ELR (cell line): ENCODE results near the gene IGFBP5.

Experiments used
- DNase-seq: peaks from one replicate; pipeline ENCODE4 v3.0.0-alpha.2; 2015; ENCODE audit warnings: low read depth

The IGFBP5 gene

DNA sequence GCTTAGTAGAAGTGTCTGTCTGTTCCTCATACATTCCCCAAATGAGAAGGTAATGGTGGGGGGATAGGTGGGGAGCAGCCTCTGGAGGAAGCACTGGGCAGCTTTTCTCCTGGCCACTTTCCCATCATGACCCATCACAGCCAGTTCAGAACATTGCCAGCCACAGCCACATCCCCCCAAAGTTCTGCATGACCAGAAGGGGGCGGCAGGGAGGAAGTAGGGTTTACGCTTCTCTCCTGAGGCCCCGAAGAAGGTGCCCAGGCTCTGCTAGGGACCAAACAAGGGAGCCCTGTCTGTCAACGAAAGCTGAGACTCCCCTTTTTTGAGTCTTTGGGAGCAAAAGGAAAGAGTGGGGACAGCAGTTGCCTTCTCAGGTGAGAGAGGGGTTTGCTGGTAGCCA is 7.7 kb downstream of the IGFBP5 start:
- DNase-seq: peak; percentile 20

DNA sequence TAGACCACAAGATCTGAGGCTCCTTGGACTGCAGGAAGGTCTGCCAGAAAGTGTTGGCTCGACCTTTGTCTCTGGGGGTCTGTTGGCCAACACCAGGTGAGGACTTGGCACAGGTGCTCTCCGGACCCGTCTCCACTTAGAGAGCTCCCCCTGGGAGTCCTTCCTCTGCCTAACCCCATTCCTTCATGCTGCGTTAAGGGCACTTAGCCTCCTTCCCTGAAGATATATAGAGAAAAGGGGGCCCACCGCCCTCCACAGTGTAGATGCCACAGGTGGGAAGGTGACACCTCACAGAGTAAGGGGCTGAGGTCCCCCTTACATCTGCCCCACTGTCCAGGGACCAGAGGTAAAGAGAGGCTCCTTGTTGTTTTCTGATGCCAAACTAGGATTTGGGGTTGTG is 8.2 kb downstream of the IGFBP5 start:
- DNase-seq: no peak

DNA sequence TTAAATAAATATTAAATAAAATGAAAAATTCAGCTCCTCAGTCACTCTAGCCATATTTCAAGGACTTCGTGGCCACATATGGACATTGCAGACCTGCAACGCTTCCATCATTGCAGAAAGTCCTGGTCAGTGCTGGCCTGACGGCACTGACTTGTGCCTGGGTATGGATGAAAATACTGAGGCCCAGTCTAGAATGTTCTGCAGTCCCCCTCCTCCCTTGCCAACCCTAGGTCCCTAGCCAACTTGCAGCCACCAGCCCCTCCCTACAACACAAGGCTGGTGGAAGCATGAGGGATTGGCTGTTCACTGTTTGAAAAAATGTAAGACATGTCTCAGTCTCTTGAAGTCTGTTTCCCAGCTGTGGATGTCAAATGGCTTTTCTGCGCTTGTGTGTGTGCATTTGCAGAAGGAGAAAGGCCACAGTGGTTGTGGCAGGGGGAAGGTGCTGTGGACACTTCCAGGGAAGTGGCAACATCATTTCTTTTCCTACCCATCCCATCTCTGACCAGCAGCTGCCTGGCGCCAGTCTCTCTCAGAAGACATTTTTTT is 9.9 kb downstream of the IGFBP5 start:
- DNase-seq: no peak

DNA sequence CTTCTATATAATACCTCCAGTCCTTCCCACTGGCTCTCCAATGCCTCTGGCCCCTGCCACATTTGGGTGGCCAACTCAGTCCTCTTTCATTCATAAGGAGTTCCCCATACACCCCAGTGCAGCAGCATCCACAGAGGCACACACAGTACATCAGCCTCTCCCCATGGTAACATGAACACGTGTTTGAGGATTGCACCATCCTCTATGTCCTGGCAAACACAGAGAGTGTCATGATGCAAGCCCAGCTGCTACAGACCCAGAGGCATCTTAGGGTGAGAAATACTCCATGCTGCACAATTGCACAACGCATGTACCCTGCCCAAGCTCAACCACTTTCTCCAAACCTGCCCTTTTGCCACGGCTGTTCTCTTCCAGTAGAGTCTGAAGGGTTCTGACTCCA is 11.5 kb downstream of the IGFBP5 start:
- peak; percentile 55 for DNase-seq

DNA sequence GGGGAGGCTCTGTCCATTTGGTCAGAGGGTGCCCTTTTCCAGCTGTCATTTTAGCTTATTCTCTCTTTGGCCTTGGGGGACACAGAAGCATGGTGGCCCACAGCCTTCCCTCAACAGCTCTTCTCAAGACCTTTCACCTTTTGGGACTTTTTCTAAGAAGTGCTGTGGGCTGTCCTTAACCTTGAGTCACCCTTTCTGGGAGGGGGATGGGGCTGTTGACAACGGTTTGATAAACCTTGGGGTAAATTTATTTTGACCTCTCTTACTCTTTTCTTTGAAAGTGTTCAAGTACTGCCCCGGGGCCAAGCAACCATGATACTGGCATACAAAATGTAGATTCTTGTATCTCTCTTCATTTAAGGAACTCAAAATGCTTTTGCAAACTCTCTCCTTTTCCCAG is 13.7 kb downstream of the IGFBP5 start:
- DNase-seq: no peak

DNA sequence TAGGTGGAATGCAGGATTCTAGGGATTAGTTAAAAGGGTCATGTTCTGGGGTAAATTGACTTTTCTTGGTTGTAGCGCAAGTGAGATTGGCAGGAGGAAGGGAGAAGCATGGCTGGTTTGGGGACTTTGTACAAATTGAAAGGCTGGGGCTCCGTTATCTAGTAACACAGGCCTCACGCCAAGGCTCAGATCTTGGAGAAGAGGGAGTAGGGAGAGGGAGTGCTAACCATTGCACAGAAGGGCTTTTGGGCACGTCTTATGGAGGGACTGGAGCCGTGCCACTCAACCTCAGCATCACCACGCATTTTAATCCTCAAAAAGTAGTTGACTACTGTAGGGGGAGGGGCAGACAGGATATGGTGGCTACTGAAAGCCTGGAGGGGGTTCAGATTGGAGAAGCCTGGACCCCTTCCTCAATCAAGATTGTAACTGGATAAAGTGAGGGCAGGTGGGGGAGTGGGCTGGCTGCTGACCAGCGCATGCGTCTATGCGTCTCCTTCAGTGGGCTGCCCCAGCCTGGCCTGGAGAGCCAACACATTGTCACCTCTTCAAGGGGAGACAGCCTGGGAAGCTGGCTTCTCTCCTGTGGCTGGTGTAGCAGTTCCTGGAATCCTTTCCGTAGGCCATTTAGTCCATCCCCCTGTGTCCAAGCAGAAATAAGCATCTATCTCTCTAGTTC is 14.3 kb downstream of the IGFBP5 start:
- no peak for DNase-seq

DNA sequence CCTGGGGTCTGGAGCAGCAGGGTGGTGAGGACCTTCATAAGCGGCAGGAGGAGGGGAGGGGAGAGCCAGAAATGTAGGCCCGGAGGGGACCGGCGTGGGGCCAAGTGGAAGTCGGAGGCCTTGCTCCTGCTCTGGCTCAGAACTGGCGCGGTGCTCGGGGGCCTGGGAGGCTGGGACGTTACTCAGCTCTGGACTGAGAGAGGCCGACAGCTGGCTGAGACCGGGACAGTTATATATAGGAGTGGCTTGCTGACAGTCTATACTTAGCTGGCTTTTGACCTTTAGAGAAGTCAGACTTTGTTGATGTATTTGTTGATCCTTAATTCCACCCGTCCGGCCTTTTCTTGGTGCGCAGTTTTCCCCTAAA is 15.7 kb downstream of the IGFBP5 start:
- DNase-seq: no peak

DNA sequence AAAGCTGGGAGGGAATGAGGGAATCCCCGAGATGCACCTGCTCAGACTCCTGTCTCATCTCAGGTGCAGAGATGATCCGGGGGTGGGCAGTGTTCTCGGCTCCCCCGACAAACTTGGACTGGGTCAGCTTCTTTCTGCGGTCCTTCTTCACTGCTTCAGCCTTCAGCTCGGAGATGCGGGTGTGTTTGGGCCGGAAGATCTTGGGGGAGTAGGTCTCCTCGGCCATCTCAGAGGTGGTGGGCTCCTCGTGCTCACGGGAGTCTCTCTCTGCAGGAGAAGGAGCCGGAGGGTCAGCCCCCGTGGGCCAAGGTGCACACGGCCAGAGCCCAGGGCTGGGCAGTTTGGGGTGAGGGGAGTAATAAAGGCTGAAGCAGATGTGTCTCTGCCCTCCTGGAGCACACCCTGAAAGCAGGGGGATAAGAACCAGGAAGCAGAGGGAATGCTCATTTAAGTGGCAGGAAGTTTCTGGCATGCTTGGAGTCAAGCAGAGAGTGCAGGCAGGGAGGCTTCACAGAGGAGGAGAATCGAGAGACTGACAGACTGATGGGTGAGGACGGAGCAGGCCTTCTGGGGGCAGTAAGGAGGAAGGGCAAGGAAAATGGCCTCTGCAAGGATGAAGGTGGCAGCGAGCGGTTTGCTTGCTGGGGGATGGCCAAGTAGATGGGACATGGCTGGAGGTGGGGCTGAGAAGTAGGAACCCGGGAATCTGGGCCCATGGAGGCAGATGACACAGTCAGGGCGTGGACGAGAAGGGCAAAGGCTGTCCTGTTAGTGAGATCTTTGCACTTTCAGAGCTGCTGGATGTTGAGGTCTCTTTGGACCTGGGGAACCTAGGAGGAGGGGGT is 16.3 kb downstream of the IGFBP5 start:
- DNase-seq: no peak

DNA sequence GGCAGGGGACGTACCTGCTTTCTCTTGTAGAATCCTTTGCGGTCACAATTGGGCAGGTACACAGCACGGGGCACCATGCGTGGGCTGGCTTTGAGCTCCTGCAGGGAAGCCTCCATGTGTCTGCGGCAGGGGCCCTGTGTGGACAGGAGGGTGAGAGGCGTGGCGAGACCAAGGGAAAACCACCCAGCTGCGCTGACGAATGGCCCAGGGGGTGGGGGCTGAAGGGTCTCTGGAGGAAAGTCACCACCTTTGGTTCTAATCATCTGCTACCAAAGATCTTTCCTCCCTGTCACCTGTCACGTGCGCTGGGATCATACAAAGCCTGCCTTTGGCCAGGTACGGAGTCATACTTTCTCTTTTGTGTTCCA is 17.3 kb downstream of the IGFBP5 start:
- DNase-seq: no peak

DNA sequence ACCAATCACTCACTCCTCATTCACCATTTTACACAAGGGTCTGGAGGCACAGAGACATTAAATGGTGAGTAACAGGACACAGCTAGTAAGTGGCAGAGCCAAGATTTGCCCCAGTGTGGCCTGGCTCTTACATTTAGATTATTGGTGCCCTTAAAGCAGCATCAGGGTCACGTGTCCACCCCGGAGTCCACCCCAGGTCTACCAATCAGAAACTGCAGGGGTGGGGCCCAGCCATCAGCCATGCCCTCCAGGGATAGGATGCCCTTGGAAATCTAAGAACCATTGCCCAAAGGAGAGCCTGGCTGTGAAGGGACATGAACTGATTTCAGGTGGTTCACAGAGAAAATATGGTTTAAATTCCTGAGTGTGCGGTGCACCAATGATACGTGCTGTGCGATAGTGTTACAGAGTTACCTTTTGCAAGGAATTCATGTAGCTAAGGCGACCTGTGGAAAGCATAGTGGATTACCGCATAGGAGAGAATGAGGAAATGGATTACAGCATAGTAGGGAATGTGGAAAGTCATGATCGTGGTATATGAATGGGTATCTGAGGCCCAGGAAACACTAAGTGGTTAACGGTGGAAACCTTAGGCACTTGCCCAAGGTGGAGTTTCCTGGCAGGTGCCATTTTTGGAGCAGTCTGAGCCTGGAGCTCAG is 17.8 kb downstream of the IGFBP5 start:
- no peak for DNase-seq

DNA sequence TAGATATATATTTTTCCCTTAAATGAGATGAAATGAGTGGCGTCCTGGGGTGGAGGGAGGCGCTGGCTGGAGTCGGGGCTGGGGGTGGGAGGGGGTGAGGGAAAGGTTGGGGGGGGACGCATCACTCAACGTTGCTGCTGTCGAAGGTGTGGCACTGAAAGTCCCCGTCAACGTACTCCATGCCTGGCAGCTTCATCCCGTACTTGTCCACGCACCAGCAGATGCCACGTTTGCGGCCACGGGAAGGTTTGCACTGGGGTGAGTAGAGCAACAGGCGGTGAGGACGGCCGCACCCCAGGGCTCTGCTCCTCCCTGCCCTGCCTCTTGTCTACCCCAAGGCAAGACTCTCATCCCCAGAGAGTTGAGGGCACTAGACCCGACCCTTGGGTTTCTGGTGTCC is 18.7 kb downstream of the IGFBP5 start:
- no peak for DNase-seq

DNA sequence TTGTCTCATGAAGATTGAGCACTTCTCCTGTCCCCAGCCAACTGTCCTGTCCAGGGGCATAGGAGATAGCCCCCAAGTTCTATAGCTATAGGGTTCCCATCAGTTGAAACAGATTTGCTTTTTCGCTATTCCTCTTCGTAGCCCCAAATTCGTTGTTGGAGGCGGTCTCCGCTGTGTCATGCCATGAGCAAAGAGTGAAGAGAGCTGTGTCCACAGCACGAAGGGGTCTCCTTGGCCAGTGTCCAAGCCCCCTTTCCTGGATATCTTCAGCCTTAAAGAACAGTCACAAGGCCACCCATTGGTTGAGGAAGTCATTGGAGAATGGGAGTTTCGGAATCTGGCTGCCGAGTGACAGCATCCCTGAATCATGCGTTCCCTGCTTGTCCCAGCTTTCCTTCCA is 21.0 kb downstream of the IGFBP5 start:
- no peak for DNase-seq

DNA sequence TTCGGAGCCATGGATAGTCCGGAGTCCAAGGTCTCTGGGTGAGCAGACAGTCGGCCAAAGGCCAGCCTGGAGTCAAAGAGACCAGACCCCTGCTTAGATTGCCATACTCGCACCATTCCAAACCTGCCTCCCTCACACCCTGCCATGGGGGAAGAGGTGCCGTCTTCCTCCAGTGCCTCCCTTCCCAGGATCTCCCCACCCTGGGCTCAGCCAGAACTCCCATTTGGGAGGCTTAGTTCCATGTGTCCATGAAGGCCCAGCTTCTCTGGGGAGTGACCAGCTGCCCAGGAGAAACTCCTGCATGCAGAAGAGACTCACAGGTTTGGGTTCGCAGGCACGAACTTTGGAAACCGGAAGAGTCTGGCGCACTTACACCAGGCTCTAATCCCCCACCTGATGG is 21.7 kb downstream of the IGFBP5 start:
- DNase-seq: no peak

DNA sequence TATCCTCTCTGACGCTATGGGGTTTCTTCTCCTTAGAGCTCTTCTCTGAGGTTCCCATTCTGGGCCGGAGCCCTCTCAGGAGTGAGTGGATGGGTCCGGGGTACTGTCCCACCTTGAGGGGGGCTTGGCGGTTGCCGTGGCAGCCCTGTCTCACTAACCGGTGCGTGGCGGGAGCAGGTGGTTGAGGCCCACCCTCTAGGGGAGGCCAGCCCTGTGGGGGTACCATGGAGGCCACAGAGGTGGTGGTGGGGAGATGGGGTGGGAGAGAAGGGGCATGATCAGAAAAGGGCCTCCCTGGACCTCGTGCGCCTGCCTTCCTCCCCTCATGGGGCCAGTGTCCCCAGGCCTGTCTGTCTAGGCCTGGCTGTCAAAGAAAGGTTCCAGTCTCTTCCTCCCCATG is 22.3 kb downstream of the IGFBP5 start:
- DNase-seq: no peak

DNA sequence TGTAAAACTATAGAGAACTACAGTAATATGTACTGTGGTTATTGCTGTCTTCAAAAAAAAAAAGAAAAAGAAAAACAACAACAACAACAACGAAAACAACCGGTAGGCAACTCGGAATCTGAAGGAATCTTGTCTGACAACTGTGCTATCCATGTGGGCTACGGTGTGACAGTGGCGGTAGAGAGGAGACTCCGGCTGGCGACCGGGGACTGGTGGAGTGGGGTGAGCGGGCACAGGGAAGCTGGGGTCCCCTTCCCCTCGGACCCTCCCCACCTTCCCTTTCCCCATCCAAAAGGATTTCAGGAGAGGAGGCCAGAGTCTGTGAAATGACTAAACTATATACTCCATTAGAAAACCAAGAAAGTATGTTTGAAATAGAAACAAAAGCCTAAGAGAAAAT is 22.9 kb downstream of the IGFBP5 start:
- DNase-seq: no peak

DNA sequence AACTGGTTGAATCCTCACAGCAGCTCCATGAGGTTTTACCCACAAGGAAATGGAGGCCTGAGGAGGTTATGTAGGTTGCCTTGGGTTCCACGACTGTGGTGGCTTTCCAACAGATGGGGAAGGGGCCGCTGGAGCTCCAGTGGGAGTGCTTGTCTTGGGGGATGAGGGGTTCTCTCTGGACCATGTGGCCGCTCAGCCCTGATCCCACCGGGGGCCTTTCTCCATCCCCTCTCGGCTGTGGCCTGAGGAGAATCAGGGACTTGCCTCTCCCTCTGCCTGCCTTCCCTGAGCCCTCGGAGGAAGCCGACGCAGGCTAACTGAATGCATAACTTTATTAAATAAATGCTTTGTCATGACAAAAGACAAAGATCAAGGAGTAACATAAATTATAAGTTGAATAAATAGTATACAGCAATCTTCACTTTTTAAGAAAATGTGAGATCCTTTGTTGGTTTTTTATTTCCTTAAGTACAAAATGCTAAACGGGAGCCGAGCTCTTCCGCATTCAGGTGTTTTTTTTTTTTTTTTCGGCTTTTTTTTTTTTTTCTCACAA is 23.5 kb downstream of the IGFBP5 start:
- DNase-seq: no peak

DNA sequence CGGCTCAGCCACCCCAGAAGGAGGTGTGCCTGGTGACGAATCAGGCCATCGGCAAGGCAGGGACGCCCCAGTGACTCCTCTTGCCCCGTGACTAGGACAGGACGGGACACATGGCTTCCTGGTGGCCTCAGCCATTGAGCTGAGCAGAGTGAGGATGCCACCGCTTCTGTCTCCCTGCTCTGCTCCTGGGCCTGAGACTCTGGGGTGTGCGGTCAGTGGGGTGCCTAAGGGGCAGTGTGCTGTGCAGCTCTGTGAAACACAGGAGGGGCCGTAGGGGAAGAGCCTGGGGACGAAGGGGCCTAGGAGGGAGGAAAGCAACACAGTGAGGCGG is 24.3 kb downstream of the IGFBP5 start:
- DNase-seq: no peak

DNA sequence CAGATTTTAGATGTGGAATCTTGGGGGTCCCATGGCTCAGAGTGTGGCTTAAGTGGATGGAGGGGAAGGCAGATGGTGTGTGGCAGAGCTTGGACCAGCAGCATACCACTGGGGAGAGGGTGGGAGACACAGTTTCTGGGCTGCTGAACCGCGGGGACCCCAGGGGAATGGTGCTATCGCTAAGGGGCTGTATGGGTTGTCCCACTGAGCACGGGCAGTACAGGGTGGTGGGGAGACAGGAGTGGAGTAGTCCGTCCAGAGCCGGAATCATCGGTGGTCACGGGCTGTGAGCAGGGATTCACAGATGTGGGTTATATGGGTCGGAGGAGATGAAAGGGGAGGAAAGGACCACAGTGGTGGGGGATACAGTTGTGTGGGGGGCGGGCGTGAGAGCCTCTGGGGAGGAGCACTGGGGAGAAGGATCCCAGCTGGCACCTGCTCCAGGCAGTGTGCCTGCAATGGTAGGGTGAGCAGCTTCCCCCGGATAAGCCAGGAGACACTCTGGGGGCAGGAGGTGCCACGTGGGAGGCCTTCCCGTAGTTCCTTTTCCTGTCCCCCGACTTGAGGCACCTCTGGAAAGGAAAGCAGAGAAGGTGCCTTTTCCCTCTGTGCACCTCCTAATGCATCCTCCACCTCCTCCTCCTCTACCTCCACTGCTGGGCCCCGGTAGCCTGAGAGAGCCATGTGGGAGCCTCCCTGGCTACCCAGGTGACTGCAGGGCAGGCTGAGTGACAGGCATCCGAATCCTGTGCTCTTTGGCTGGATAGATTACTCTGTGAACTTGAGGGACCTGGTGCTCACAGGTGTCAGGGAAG is 24.9 kb downstream of the IGFBP5 start:
- no peak for DNase-seq

DNA sequence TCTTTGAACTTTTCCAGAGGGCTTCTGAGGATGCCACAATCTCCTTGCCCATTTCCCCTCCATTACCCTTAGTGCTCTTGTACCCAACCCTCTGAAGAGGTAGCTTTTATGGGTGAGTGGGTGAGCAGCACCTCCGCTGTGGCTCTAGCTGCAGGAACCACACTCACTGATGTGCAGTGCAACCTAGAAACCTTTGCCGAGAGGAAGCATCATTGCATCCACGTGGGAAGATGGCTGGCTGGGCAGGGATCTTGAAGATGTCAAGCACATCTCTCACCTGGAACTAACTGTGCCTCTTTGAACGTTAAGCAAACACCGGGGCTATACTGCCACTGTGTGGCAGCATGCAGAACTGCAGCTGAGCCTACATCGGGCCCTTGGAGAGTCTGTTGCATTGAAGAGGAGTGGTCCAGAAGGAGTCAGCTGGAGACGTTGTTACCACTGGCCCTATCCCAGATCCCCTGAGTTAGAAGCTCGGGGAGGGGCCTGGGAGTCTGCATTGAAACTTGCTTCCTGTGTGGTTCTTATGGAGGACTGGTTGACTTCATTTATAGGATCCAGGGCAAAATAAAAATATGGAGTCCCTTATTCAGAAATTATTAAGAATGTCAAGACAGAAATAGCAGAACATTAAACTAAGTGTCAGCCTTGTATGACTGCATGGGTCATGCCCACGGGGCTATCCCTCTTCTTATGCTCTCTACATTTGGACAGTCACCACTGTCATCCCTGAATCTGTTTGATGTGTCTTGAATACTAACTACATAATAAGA is 28.7 kb downstream of the IGFBP5 start:
- DNase-seq: peak; percentile 66

DNA sequence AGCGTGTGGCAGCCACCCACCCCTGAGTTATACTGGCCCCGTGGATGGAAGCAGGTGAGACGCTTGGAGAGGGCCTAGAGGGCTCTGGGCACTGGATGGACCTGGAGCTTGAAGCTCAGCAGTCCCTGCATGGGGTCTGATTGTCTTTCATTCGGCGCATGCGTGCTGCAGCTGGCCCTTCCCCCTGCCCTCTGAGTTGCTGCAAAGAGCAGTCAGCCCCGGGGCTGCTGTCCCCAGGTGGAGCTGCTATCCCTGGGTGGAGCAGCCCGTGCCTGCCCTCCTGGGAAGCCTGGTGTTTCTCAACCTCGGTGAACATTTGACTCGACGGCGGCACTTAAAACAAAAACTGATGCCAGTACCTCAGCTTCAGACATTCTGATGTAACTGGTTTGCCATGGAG is 29.6 kb downstream of the IGFBP5 start:
- no peak for DNase-seq

DNA sequence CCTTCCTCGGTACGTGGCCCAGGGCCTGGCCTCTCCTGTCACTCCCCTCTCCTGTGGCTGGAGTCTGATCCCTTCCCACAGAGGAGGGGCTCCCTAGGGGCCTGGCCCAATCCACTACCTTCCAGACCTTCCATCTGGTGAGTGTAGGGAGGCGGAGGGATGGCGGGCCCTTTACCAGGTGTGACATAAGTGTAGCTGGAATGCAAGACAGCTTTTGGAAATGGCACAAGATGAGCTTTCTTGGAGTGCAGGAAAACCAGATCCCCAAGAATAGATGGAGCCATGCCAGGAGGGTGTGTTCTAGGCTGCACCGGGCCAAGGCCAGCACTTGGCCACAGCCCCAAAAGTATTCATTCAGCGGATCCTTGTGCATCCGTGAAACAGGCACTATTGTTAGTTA is 30.1 kb downstream of the IGFBP5 start:
- DNase-seq: no peak
